ENCODE results near the gene AKR1C2. TPM values are rescaled to one million over a fixed set of nuclear protein-coding genes. Genes with fewer than 3 reads are reported as not detected.
"Not testable (repeated sequence)": the region's sequence is repeated elsewhere in the genome, so short reads cannot be mapped to it uniquely, and the experiment has no call there.

AKR1C2 gene
- total and polyA plus RNA-seq, 10 of the 15 experiments (the other 5 are each of a cell fraction or from before 2014, with no cell fraction given), result 0.31 to 0.44 (median 0.36) TPM; not detected in 7

- no peak for TF ChIP-seq MEF2B (IDR thresholded peaks at IDR 0.05; ENCODE audit: partially characterized antibody, poor library complexity, severe bottlenecking)
- TF ChIP-seq E2F8 (IDR thresholded peaks at IDR 0.05; ENCODE audit: low read depth, partially characterized antibody), result no peak
- TF ChIP-seq MTA2 (IDR thresholded peaks at IDR 0.05; ENCODE audit: low read depth), result no peak
- no peak for TF ChIP-seq CREB1 (IDR thresholded peaks at IDR 0.05; ENCODE audit: low read depth)
- TF ChIP-seq WRNIP1 (IDR thresholded peaks at IDR 0.05; ENCODE audit: borderline replicate concordance, low read depth, low read length), result no peak
- TF ChIP-seq CREM (IDR thresholded peaks at IDR 0.05; ENCODE audit: low read depth), result no peak
Measured at GRCh38 chr10:5002013-5002727, 1.5 kb downstream of the AKR1C2 start (continued).

- POLR2A ChIA-PET, result no interaction called here
- FAIRE-seq (no peak), DNase-seq (ENCODE audit: low read depth, low spot score) (no peak), ATAC-seq (no peak)
- TF ChIP-seq BACH1 (IDR thresholded peaks at IDR 0.05; ENCODE audit: borderline replicate concordance) (no peak), IRF5 (IDR thresholded peaks at IDR 0.05; ENCODE audit: borderline replicate concordance) (no peak), MEF2A (IDR thresholded peaks at IDR 0.05; ENCODE audit: insufficient read depth, low read depth, low read length) (no peak), ASH2L (IDR thresholded peaks at IDR 0.05; ENCODE audit: borderline replicate concordance, low read depth) (no peak), GABPA (IDR thresholded peaks at IDR 0.05; ENCODE audit: low read depth) (no peak)
- H3K27me3 ChIP-seq (replicated peaks in 1 of 2; ENCODE audit: control insufficient read depth in 2 of 2, insufficient read depth in 2 of 2, low read length in 1 of 2), result no peaks in the 10 kb centered on the region
- in situ Hi-C loops (cut with MboI) (no loop called here), intact Hi-C loops (cut with micrococcal nuclease; ENCODE audit: unreplicated experiment) (no loop called here)
- SMC1A ChIA-PET (ENCODE audit: uncharacterized antibody, unreplicated experiment), result no interaction called here
- CTCF ChIA-PET, result no interaction called here
- no peak overlapping the region for H3K9ac ChIP-seq (ENCODE audit: control insufficient read depth, insufficient read depth, low read length)
- H2AFZ ChIP-seq (ENCODE audit: control insufficient read depth, low read depth, low read length), result no peak overlapping the region
- RAD21 ChIA-PET (ENCODE audit: unreplicated experiment), result no interaction called here
- no peaks in the 10 kb centered on the region for H3K9me3 ChIP-seq (replicated peaks; ENCODE audit: control insufficient read depth, insufficient read depth, low read length)
- no TSS peak for BruUV-seq (replicated peaks)
- no peaks in the 10 kb centered on the region for H3K4me1 ChIP-seq (ENCODE audit: control insufficient read depth, insufficient read depth, low read length)
- H3K79me2 ChIP-seq (ENCODE audit: control insufficient read depth, insufficient read depth, low read length), result no peaks in the 10 kb centered on the region
- no peak overlapping the region for H3K27ac ChIP-seq (ENCODE audit: control insufficient read depth, insufficient read depth)
- H4K20me1 ChIP-seq (ENCODE audit: control insufficient read depth, insufficient read depth), result no peaks in the 10 kb centered on the region
- no peak overlapping the region for H3K4me2 ChIP-seq (ENCODE audit: control insufficient read depth, insufficient read depth)
- no peaks in the 10 kb centered on the region for H3K36me3 ChIP-seq (ENCODE audit: control insufficient read depth in 2 of 2, insufficient read depth in 2 of 2, low read length in 1 of 2)
- no peak overlapping the region for H3K4me3 ChIP-seq
- 9% methylated on average over 5 of the region's 5 CpGs for WGBS (ENCODE audit: insufficient coverage, insufficient replicate concordance, low lambda C conversion rate, missing lambda C conversion rate)
Measured at GRCh38 chr10:4998671-4999070, 5.0 kb downstream of the AKR1C2 start.

GRCh38 chr10:4994260-4994659 lies 9.4 kb downstream of the AKR1C2 start:
- intact Hi-C loops (cut with micrococcal nuclease; ENCODE audit: unreplicated experiment), result not testable (repeated sequence)

More at GRCh38 chr10:4994260-4994659, 9.4 kb downstream of the AKR1C2 start:
- H3K4me1 ChIP-seq (ENCODE audit: control insufficient read depth, insufficient read depth, low read length); ATAC-seq; H3K4me3 ChIP-seq; H3K4me2 ChIP-seq (ENCODE audit: control insufficient read depth, insufficient read depth); H4K20me1 ChIP-seq (ENCODE audit: control insufficient read depth, insufficient read depth); H3K79me2 ChIP-seq (ENCODE audit: control insufficient read depth, insufficient read depth, low read length); DNase-seq (ENCODE audit: low read depth, low spot score); RAD21 ChIA-PET (ENCODE audit: unreplicated experiment); in situ Hi-C loops (cut with MboI); FAIRE-seq; H3K9me3 ChIP-seq (replicated peaks; ENCODE audit: control insufficient read depth, insufficient read depth, low read length); POLR2A ChIA-PET; H3K36me3 ChIP-seq (ENCODE audit: control insufficient read depth in 2 of 2, insufficient read depth in 2 of 2, low read length in 1 of 2); H2AFZ ChIP-seq (ENCODE audit: control insufficient read depth, low read depth, low read length); H3K9ac ChIP-seq (ENCODE audit: control insufficient read depth, insufficient read depth, low read length); CTCF ChIA-PET; H3K27ac ChIP-seq (ENCODE audit: control insufficient read depth, insufficient read depth); H3K27me3 ChIP-seq (replicated peaks in 1 of 2; ENCODE audit: control insufficient read depth in 2 of 2, insufficient read depth in 2 of 2, low read length in 1 of 2); BruUV-seq (replicated peaks); SMC1A ChIA-PET (ENCODE audit: uncharacterized antibody, unreplicated experiment): not testable (repeated sequence)

All from GM12878 (cell line).